ENCODE data around the gene HOMER3. TPM values are rescaled to one million over a fixed set of nuclear protein-coding genes. Genes with fewer than 3 reads are reported as not detected.

HOMER3 gene
- total RNA-seq, 1 experiment from 2014 or later: 58.9 TPM

DNA sequence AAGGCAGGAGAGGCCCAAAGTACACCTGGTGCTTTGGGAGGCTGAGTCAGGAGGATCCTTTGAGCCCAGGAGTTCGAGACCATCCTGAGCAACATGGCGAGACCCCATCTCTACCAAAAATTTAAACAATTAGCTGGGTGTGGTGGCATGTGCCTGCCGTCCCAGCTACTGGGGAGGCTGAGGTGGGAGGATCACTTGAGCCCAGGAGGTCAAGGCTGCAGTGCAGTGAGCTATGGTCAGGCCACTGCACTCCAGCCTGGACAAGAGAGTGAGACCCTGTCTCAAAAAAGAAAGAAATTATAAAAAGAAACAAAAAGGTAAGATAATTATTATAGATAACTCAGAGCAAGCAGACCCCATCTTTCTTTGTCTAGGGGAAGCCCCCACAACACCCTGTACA is 1.9 kb downstream of the HOMER3 start:
- in situ Hi-C loops (cut with HindIII; ENCODE audit: low pct_unique_long_range_greater_than_20kb, low sequenced_read_pairs): no loop called here
- Histone ChIP-seq H3K36me3 (ENCODE audit: control insufficient read depth, insufficient read depth, low read length) (peaks cover 2% of the 10 kb centered on the region; the same call in 1 of the 2 replicates), H3K9me3 (ENCODE audit: control insufficient read depth, insufficient read depth, low read depth, low read length) (no peaks in the 10 kb centered on the region), H3K4me1 (ENCODE audit: control insufficient read depth, insufficient read depth, low read length) (peaks cover 5% of the 10 kb centered on the region), H3K27me3 (ENCODE audit: control insufficient read depth, insufficient read depth, low read length) (no peaks in the 10 kb centered on the region), H3K4me3 (ENCODE audit: low read depth in 2 of 2, low read length in 2 of 2) (peak overlapping the region; percentile 69 to 74), H3K27ac (ENCODE audit: low read length) (0 out of 2 replicates have a peak overlapping the region, but pooled peaks have one; percentile 78)
- ChIA-PET POLR2A (no interaction called here), CTCF (no interaction called here)
- intact Hi-C loops (cut with micrococcal nuclease; ENCODE audit: unreplicated experiment): loop anchor here (10.0 kb wide), 1 partner anchor 46 kb away; no protein-coding TSS in a partner anchor
- no peak for ATAC-seq
- TSS peak; percentile 72 for BruUV-seq (replicated peaks)
- TF ChIP-seq CTCF (IDR thresholded peaks at IDR 0.05) (no peak), POLR2AphosphoS5 (IDR thresholded peaks at IDR 0.05; ENCODE audit: low read depth, low read length) (no peak), TCF7L2 (IDR thresholded peaks at IDR 0.05; ENCODE audit: low read depth, low read length) (no peak), SIN3A (IDR thresholded peaks at IDR 0.05; ENCODE audit: borderline replicate concordance, insufficient read depth, low read depth, low read length) (no peak)
- TF ChIP-seq, protein P1, sequence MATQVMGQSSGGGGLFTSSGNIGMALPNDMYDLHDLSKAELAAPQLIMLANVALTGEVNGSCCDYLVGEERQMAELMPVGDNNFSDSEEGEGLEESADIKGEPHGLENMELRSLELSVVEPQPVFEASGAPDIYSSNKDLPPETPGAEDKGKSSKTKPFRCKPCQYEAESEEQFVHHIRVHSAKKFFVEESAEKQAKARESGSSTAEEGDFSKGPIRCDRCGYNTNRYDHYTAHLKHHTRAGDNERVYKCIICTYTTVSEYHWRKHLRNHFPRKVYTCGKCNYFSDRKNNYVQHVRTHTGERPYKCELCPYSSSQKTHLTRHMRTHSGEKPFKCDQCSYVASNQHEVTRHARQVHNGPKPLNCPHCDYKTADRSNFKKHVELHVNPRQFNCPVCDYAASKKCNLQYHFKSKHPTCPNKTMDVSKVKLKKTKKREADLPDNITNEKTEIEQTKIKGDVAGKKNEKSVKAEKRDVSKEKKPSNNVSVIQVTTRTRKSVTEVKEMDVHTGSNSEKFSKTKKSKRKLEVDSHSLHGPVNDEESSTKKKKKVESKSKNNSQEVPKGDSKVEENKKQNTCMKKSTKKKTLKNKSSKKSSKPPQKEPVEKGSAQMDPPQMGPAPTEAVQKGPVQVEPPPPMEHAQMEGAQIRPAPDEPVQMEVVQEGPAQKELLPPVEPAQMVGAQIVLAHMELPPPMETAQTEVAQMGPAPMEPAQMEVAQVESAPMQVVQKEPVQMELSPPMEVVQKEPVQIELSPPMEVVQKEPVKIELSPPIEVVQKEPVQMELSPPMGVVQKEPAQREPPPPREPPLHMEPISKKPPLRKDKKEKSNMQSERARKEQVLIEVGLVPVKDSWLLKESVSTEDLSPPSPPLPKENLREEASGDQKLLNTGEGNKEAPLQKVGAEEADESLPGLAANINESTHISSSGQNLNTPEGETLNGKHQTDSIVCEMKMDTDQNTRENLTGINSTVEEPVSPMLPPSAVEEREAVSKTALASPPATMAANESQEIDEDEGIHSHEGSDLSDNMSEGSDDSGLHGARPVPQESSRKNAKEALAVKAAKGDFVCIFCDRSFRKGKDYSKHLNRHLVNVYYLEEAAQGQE (IDR thresholded peaks at IDR 0.05; ENCODE audit: insufficient read depth in 1 of 2, low read depth in 2 of 2, low read length in 1 of 2): no peak
- DNase-seq (ENCODE audit: low read depth, low spot score): no peak

DNA sequence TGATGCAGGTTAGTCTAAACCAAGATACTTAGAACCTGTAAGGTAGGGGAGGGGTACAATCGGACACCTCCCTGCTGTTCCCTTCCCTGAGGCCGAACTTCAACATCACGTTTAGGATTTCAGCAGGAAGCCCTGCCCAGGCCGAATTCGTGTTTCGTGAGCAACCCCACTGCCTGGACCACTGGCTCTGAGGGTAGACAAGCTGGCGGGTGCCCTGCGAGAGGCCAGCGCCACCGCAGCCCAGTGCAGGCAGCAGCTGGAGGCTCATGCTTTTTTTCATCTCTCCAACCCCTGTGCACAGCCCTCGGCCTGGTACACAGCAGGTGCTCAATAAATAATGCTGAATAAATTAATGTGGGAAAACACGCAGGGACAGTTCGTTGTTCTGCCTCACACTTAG is 7.7 kb downstream of the HOMER3 start:
- no peaks in the 10 kb centered on the region for H3K4me1 ChIP-seq (ENCODE audit: control insufficient read depth, insufficient read depth, low read length)
- DNase-seq (ENCODE audit: low read depth, low spot score): no peak
- no peak overlapping the region for H3K4me3 ChIP-seq (ENCODE audit: low read depth in 2 of 2, low read length in 2 of 2)
- no TSS peak for BruUV-seq (replicated peaks)
- ATAC-seq: no peak
- no peaks in the 10 kb centered on the region for H3K9me3 ChIP-seq (ENCODE audit: control insufficient read depth, insufficient read depth, low read depth, low read length)
- ChIA-PET CTCF (no interaction called here), POLR2A (no interaction called here)
- no peaks in the 10 kb centered on the region for H3K36me3 ChIP-seq (ENCODE audit: control insufficient read depth, insufficient read depth, low read length)
- H3K27ac ChIP-seq (ENCODE audit: low read length): no peak overlapping the region
- intact Hi-C loops (cut with micrococcal nuclease; ENCODE audit: unreplicated experiment): loop anchor here (10.0 kb wide), 1 partner anchor 52 kb away; no protein-coding TSS in a partner anchor
- TF ChIP-seq TCF7L2 (IDR thresholded peaks at IDR 0.05; ENCODE audit: low read depth, low read length) (no peak), SIN3A (IDR thresholded peaks at IDR 0.05; ENCODE audit: borderline replicate concordance, insufficient read depth, low read depth, low read length) (no peak), CTCF (IDR thresholded peaks at IDR 0.05) (no peak), POLR2AphosphoS5 (IDR thresholded peaks at IDR 0.05; ENCODE audit: low read depth, low read length) (no peak)
- TF ChIP-seq, protein P1 (IDR thresholded peaks at IDR 0.05; ENCODE audit: insufficient read depth in 1 of 2, low read depth in 2 of 2, low read length in 1 of 2): no peak
- in situ Hi-C loops (cut with HindIII; ENCODE audit: low pct_unique_long_range_greater_than_20kb, low sequenced_read_pairs): no loop called here
- H3K27me3 ChIP-seq (ENCODE audit: control insufficient read depth, insufficient read depth, low read length): no peaks in the 10 kb centered on the region

Data from Panc1 (cell line).